HUES48 (cell line): ENCODE results near the gene GRAMD4.

Experiments used
- H3K27ac ChIP-seq: one replicate; pipeline ENCODE4 v1.7.0; 2013; ENCODE audit warnings: low read depth, low read length, inconsistent platforms
- H3K27me3 ChIP-seq: 2 replicates; pipeline ENCODE4 v1.6.1; 2013; ENCODE audit warnings: mild to moderate bottlenecking, low read length; ENCODE audit not compliant: control insufficient read depth, insufficient read depth
- H3K36me3 ChIP-seq: 2 replicates; pipeline ENCODE4 v1.6.1; 2013; ENCODE audit warnings: low read length; ENCODE audit not compliant: control insufficient read depth, insufficient read depth
- H3K4me1 ChIP-seq: 2 replicates; pipeline ENCODE4 v1.6.1; 2013; ENCODE audit warnings: mild to moderate bottlenecking, low read length; ENCODE audit not compliant: control insufficient read depth, insufficient read depth
- H3K4me3 ChIP-seq: 2 replicates; pipeline ENCODE4 v1.5.1; 2013; ENCODE audit warnings: mild to moderate bottlenecking, low read depth, low read length
- H3K9ac ChIP-seq: 2 replicates; pipeline ENCODE4 v1.6.1; 2013; ENCODE audit warnings: mild to moderate bottlenecking, low read depth, low read length, moderate library complexity
- H3K9me3 ChIP-seq: 2 replicates; pipeline ENCODE4 v1.6.1; 2013; ENCODE audit warnings: low read length; ENCODE audit not compliant: control insufficient read depth, insufficient read depth

The GRAMD4 gene

DNA sequence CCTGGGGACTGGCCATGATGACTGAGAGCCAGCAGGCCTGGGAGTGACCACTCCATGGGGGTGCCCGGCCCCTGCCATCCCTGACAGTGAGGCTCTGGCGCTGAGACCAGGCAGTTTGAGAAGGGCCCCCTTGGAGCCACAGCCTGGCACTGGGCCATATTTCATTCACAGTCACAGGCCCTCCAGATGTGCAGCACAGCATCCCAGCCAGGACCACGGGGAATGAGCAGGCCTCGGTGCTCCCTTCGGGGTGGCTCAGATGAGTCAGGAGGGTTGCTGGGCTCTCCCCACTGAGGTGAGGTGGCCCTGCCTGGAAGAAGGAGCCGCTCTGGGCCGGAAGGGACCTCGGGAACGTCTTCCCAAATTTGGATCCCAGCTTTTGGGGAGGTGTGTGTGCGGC lies 53.0 kb downstream of the GRAMD4 start:
- no peak overlapping the region for H3K27ac ChIP-seq
- H3K9me3 ChIP-seq = no peaks in the 10 kb centered on the region
- H3K36me3 ChIP-seq = no peaks in the 10 kb centered on the region
- no peaks in the 10 kb centered on the region for H3K4me1 ChIP-seq
- no peak overlapping the region for H3K9ac ChIP-seq
- no peaks in the 10 kb centered on the region for H3K27me3 ChIP-seq
- no peak overlapping the region for H3K4me3 ChIP-seq

DNA sequence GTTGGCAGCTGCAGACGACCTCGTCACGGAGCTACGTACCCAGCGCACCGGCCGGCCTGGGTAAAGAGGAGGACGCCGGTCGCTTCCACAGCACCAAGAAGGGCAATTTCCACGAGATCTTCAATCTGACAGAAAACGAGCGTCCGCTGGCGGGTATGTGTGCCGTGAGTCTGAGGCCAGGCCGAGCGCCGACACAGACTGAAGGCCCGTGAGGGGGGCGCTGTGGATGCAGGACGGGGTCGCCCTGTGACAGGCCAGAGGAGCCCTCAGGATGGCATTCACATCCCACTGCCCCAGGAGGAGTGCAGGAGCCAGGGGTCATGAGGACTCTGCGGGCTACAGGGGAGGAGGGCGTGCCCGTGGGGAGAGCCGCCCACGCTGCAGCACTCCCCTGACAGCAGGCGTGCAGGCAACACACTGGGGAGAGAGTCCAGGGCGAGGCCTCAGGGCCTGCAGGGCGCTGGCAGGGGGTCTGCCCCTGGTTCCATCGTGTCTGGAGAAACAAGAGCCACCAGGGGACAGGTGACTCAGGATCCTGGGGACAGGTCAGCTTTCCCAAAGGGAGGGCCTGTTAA lies 53.6 kb downstream of the GRAMD4 start:
- Histone ChIP-seq H3K36me3 (no peaks in the 10 kb centered on the region), H3K27ac (no peak overlapping the region), H3K4me3 (no peak overlapping the region), H3K9me3 (no peaks in the 10 kb centered on the region), H3K4me1 (no peaks in the 10 kb centered on the region), H3K27me3 (no peaks in the 10 kb centered on the region), H3K9ac (no peak overlapping the region)

DNA sequence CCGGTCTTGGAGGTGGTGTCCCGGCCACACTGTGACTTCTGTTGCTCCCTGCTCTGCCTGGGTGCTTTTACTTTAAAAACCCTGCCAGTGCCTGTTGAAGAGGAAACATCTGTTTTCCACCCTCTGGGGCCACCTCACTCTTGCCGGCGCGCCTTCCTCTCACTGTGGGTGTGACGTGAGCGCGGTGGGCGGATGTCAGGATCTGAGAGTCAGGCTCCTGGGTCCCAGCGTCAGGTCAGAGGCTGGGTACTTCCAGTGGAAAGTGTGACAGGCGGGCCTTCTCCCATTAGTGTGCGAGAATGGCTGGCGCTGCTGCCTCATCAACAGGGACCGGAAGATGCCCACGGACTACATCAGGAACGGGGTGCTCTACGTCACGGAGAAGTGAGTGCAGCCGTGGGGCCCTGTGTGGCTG lies 54.2 kb downstream of the GRAMD4 start:
- H3K9ac ChIP-seq = no peak overlapping the region
- no peak overlapping the region for H3K4me3 ChIP-seq
- H3K27ac ChIP-seq = no peak overlapping the region
- H3K27me3 ChIP-seq = no peaks in the 10 kb centered on the region
- no peaks in the 10 kb centered on the region for H3K4me1 ChIP-seq
- no peaks in the 10 kb centered on the region for H3K36me3 ChIP-seq
- H3K9me3 ChIP-seq = no peaks in the 10 kb centered on the region

DNA sequence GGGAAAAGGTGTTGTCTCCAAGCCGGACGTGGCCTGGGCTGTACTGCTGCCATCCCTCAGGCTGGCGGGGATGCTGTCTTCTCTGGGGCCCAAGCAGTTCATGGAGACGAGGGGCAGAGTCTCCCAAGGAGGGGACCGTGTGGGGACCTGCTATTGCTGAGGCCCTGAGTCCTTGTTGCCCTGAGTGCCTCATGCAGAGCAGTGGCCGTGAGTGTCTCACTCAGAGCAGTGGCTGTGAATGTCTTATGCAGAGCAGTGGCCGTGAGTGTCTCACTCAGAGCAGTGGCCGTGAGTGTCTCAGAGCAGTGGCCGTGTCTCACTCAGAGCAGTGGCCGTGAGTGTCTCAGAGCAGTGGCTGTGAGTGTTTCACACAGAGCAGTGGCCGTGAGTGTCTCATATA lies 54.7 kb downstream of the GRAMD4 start:
- Histone ChIP-seq H3K27me3 (no peaks in the 10 kb centered on the region), H3K27ac (no peak overlapping the region), H3K4me1 (no peaks in the 10 kb centered on the region), H3K36me3 (no peaks in the 10 kb centered on the region), H3K9me3 (no peaks in the 10 kb centered on the region), H3K4me3 (no peak overlapping the region), H3K9ac (no peak overlapping the region)

DNA sequence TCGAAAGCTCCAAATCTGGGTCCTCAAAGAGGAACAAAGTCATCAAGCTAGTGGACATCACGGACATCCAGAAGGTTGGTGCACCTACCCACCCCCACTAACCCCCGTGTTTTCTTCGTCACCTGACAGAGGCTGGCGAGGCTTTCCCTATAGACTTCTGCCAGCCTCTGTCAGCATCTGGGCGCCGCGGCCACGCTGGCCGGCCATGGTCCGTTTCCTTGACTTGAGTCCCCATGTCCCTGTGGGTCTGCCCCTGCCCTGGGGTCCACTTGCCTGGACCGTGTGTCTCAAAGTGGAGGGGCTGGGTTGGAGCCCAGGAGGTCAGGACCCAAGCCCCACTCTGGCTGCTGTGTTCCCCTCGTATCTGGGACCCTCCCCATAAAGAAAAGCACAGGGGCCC lies 55.3 kb downstream of the GRAMD4 start:
- no peak overlapping the region for H3K9ac ChIP-seq
- H3K4me3 ChIP-seq = no peak overlapping the region
- no peak overlapping the region for H3K27ac ChIP-seq
- H3K27me3 ChIP-seq = no peaks in the 10 kb centered on the region
- no peaks in the 10 kb centered on the region for H3K9me3 ChIP-seq
- H3K4me1 ChIP-seq = no peaks in the 10 kb centered on the region
- no peaks in the 10 kb centered on the region for H3K36me3 ChIP-seq

DNA sequence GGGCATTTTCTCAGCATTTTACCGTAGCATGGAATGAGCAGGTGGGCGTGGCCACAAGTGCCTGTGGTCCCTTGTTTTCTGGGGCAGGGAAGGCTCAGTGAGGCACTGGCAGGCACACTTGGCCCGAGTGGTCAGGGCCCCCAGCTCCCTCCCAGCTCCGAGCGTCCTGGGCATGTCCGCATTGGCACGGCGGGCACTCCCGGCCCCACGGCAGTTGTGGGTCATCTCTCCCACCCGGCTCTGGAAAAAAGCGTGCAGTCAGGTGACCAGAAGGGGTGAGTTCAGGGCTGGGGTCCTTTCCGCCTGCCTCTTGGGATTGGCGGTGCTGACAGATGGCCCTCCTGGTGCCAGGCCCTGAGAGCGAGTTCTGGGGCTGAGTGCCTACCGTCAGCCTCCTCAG lies 55.8 kb downstream of the GRAMD4 start:
- H3K9ac ChIP-seq = no peak overlapping the region
- no peaks in the 10 kb centered on the region for H3K4me1 ChIP-seq
- no peak overlapping the region for H3K4me3 ChIP-seq
- H3K27me3 ChIP-seq = no peaks in the 10 kb centered on the region
- H3K9me3 ChIP-seq = no peaks in the 10 kb centered on the region
- H3K36me3 ChIP-seq = no peaks in the 10 kb centered on the region
- no peak overlapping the region for H3K27ac ChIP-seq

DNA sequence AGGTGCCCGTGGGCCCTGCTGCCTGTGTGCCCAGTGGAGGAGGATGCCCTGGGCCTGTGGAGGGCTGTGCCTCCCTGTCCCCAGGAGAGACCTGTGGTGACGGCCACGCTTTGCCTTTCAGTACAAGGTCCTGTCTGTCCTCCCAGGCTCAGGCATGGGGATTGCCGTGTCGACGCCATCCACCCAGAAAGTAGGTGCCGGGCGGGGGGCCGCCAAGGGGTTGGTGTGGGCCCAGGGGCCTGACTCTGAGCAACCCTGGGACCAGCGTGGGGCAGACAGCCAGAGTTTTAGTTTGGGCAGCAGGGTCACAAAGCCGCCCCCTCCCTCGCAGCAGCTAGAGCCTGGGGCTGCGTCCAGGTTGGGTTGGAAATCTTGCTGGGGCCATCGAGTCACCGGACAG lies 56.3 kb downstream of the GRAMD4 start:
- Histone ChIP-seq H3K9ac (no peak overlapping the region), H3K4me3 (no peak overlapping the region), H3K27me3 (no peaks in the 10 kb centered on the region), H3K4me1 (no peaks in the 10 kb centered on the region), H3K36me3 (no peaks in the 10 kb centered on the region), H3K9me3 (no peaks in the 10 kb centered on the region), H3K27ac (no peak overlapping the region)

DNA sequence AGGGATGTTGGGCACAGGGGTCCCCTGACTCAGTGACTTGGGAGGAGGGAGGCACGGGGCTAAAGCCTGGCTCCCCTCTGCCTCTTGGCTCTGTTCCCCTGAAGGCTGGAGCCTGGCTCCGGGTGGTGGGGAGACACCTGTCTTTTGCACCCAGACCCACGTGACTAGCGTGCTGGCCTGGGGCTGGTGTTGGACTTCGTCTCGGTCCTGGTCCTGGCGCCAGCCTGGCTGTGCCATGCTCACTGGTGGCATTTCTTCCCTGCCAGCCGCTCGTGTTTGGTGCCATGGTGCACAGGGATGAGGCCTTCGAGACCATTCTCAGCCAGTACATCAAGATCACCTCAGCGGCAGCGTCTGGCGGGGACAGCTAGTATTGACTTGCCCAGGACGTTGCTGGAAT lies 56.7 kb downstream of the GRAMD4 start:
- Histone ChIP-seq H3K27ac (no peak overlapping the region), H3K9me3 (no peaks in the 10 kb centered on the region), H3K4me3 (no peak overlapping the region), H3K4me1 (no peaks in the 10 kb centered on the region), H3K36me3 (no peaks in the 10 kb centered on the region), H3K9ac (no peak overlapping the region), H3K27me3 (no peaks in the 10 kb centered on the region)

DNA sequence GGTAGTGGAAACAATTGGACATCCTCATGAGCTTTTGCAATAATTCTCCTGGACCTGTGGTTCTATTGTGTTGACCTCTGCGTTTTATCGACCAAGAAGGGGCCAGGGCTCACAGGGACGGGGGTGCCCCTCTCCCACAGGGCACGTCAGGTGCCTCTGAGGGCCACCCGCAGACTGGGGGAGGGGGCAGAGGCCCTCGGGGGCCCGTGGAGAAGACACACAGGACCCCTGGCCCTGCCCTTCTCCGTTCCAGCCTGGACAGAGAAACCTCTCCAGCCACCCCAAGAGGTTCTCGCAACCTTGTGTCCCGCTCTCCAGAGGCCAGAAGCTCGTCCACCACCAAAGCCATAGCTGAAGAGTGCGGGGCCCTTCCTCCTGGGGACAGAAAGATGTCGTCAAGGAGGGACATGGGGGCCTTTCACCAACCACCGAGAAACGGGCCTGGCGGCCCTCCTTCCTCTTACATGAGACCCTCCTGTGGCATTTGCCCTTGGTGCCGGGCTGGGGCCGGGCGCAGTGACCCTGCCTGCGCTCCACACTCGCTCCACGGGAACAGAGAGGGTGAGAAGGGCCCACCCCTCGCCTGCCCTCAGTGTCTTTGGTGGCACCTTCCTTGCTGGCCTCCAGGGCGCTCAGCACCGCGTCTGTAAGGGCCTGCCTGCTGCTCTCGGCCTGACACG lies 57.3 kb downstream of the GRAMD4 start:
- no peak overlapping the region for H3K9ac ChIP-seq
- no peak overlapping the region for H3K4me3 ChIP-seq
- H3K36me3 ChIP-seq = no peaks in the 10 kb centered on the region
- no peak overlapping the region for H3K27ac ChIP-seq
- no peaks in the 10 kb centered on the region for H3K4me1 ChIP-seq
- H3K27me3 ChIP-seq = no peaks in the 10 kb centered on the region
- no peaks in the 10 kb centered on the region for H3K9me3 ChIP-seq

DNA sequence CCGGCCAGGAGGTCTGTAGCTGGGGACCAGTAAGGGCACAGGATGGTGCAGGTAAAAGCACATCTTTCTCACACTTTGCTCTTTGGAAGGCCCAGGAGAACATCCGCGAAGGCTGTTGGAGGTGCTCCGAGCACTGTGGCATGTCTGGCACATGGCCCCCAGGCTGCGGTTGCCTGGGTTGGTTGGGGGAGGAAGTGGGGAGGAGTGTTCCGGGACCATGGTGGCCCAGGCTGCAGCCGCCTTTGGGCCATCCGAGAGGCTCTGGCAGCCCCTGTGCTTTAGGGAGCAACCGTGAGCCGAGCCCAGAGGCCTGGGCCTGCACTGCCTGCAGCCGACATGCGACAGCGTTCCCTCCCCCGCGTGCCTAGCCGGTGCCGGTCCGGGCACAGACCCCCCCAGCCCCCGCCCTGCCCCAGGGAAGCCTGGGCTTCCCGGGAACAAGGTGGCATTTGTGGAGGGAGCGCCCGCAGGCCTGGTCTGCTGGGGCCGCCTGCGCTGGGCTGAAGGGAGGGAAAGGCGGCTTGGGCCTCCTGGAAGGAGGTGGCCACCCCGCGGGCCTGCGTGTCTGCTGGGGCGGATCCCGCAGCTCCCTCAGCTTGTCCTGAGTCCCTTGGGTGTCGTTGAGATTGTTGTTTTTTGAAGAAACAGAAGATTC lies 57.9 kb downstream of the GRAMD4 start:
- Histone ChIP-seq H3K9me3 (no peaks in the 10 kb centered on the region), H3K27ac (no peak overlapping the region), H3K4me3 (no peak overlapping the region), H3K9ac (no peak overlapping the region), H3K36me3 (no peaks in the 10 kb centered on the region), H3K27me3 (no peaks in the 10 kb centered on the region), H3K4me1 (no peaks in the 10 kb centered on the region)
